NT2/D1 (cell line): ENCODE data around the gene GATC.

Experiments
- SUZ12 ChIP-seq: IDR thresholded peaks from 2 replicates; pipeline ENCODE4 v1.6.1; 2011; ENCODE audit not compliant: insufficient read length, insufficient read depth; ENCODE audit errors: extremely low read depth
- YY1 ChIP-seq: IDR thresholded peaks from 2 replicates; pipeline ENCODE4 v1.6.1; 2011; ENCODE audit not compliant: insufficient read length, insufficient read depth
- ZNF274 ChIP-seq: IDR thresholded peaks from 2 replicates; pipeline ENCODE4 v1.6.1; 2011; ENCODE audit warnings: mild to moderate bottlenecking, low read depth, low read length

DNA sequence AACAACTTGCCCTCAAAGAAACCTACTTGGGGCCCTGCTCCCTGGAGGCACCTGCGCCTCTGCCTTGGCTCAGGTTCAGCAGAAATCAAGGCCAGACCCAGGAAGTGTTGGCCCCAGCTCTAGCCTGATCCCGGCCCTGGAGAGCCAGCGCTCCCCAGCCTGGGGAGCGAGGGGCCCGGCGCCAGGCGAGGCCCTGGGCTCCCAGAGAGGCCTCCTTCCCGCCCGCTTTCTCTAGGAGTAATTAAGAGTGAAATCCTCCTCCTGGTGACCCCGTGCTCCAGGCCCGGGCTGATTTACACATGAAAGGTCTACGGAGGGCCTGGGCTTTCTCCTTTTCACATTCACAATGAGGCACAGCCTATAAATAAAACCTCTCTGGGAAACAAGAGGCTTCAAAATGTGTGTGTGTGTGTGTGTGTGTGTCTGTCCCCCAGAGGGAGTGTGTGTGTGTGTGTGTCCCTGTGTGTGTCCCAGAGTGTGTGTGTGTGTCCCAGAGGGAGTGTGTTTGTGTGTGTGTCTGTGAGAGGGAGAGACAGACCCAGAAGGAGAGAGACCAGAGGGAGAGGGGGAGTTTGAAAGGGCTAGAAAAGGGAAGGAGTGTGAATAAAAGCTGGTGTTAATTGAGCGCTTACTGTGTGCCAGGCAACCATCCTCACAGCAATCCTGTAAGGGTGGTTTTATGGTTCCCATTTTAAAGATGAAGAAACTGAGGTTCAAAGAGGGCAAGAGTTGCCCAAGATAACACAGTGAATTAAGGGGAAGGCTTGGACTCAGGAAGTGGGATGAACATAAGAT, 32.1 kb upstream of the GATC start:
- TF ChIP-seq SUZ12, result no peak
- no peak for TF ChIP-seq YY1
- no peak for TF ChIP-seq ZNF274
